Rectal smooth muscle tissue (tissue), 1 donor: ENCODE data around the gene TSPAN11.
"Not testable (repeated sequence)": the region's sequence is repeated elsewhere in the genome, so short reads cannot be mapped to it uniquely, and the experiment has no call there.

Experiments
- H3K27ac ChIP-seq: one replicate; pipeline ENCODE4 v1.7.0; 2013; ENCODE audit warnings: low read depth, low read length, inconsistent platforms
- H3K27me3 ChIP-seq: one replicate; pipeline ENCODE4 v1.7.0; 2013; ENCODE audit warnings: low read length; ENCODE audit not compliant: control insufficient read depth, insufficient read depth
- H3K36me3 ChIP-seq: one replicate; pipeline ENCODE4 v1.7.0; 2013; ENCODE audit warnings: low read length; ENCODE audit not compliant: control insufficient read depth, insufficient read depth
- H3K4me1 ChIP-seq: one replicate; pipeline ENCODE4 v1.7.0; 2013; ENCODE audit warnings: low read length; ENCODE audit not compliant: control insufficient read depth, insufficient read depth
- H3K4me3 ChIP-seq: one replicate; pipeline ENCODE4 v1.7.0; 2013; ENCODE audit warnings: low read length
- H3K9ac ChIP-seq: one replicate; pipeline ENCODE4 v1.7.0; 2013; ENCODE audit warnings: low read length

The TSPAN11 gene

GRCh38 chr12:31011336-31011735 is 84.8 kb downstream of the TSPAN11 start:
- H3K27me3 ChIP-seq: no peaks in the 10 kb centered on the region
- no peaks in the 10 kb centered on the region for H3K4me1 ChIP-seq
- H3K9ac ChIP-seq: no peak overlapping the region
- no peak overlapping the region for H3K27ac ChIP-seq
- no peaks in the 10 kb centered on the region for H3K36me3 ChIP-seq
- H3K4me3 ChIP-seq: no peak overlapping the region

- Histone ChIP-seq H3K4me3 (no peak overlapping the region), H3K27me3 (no peaks in the 10 kb centered on the region), H3K9ac (no peak overlapping the region), H3K36me3 (no peaks in the 10 kb centered on the region), H3K4me1 (no peaks in the 10 kb centered on the region), H3K27ac (no peak overlapping the region)
These were observed 85.4 kb downstream of the TSPAN11 start for GRCh38 chr12:31011746-31012566.

- not testable (repeated sequence) for H3K4me1 ChIP-seq, H3K36me3 ChIP-seq, H3K9ac ChIP-seq, H3K27ac ChIP-seq, H3K4me3 ChIP-seq, H3K27me3 ChIP-seq
These were observed 86.0 kb downstream of the TSPAN11 start for GRCh38 chr12:31012567-31012891.

- Histone ChIP-seq H3K36me3 (no peaks in the 10 kb centered on the region), H3K4me1 (no peaks in the 10 kb centered on the region), H3K27me3 (no peaks in the 10 kb centered on the region), H3K27ac (no peak overlapping the region), H3K4me3 (no peak overlapping the region), H3K9ac (no peak overlapping the region)
These were observed 88.7 kb downstream of the TSPAN11 start for GRCh38 chr12:31015215-31015614.

GRCh38 chr12:31016057-31016456 is 89.5 kb downstream of the TSPAN11 start:
- Histone ChIP-seq H3K27ac (no peak overlapping the region), H3K4me1 (no peaks in the 10 kb centered on the region), H3K4me3 (no peak overlapping the region), H3K36me3 (no peaks in the 10 kb centered on the region), H3K9ac (no peak overlapping the region), H3K27me3 (no peaks in the 10 kb centered on the region)

GRCh38 chr12:31017535-31017934 is 91.0 kb downstream of the TSPAN11 start:
- no peak overlapping the region for H3K4me3 ChIP-seq

GRCh38 chr12:31018106-31018789 is 91.7 kb downstream of the TSPAN11 start:
- H3K27ac ChIP-seq: no peak overlapping the region
- H3K4me1 ChIP-seq: no peaks in the 10 kb centered on the region
- H3K9ac ChIP-seq: no peak overlapping the region
- H3K27me3 ChIP-seq: no peaks in the 10 kb centered on the region
- no peak overlapping the region for H3K4me3 ChIP-seq
- no peaks in the 10 kb centered on the region for H3K36me3 ChIP-seq

More at GRCh38 chr12:31017535-31017934, 91.0 kb downstream of the TSPAN11 start:
- H3K27ac ChIP-seq: no peak overlapping the region
- H3K4me1 ChIP-seq: no peaks in the 10 kb centered on the region
- no peaks in the 10 kb centered on the region for H3K36me3 ChIP-seq
- H3K27me3 ChIP-seq: no peaks in the 10 kb centered on the region
- no peak overlapping the region for H3K9ac ChIP-seq

- Histone ChIP-seq H3K27ac (no peak overlapping the region), H3K4me3 (no peak overlapping the region), H3K9ac (no peak overlapping the region), H3K27me3 (no peaks in the 10 kb centered on the region), H3K36me3 (no peaks in the 10 kb centered on the region), H3K4me1 (no peaks in the 10 kb centered on the region)
These were observed 92.4 kb downstream of the TSPAN11 start for GRCh38 chr12:31018790-31019505.

GRCh38 chr12:31019561-31019960 is 93.0 kb downstream of the TSPAN11 start:
- no peak overlapping the region for H3K4me3 ChIP-seq
- no peaks in the 10 kb centered on the region for H3K36me3 ChIP-seq
- no peak overlapping the region for H3K9ac ChIP-seq
- H3K27me3 ChIP-seq: no peaks in the 10 kb centered on the region
- H3K27ac ChIP-seq: no peak overlapping the region
- no peaks in the 10 kb centered on the region for H3K4me1 ChIP-seq

- no peaks in the 10 kb centered on the region for H3K27me3 ChIP-seq
- H3K9ac ChIP-seq: no peak overlapping the region
- no peak overlapping the region for H3K4me3 ChIP-seq
- H3K27ac ChIP-seq: no peak overlapping the region
- no peaks in the 10 kb centered on the region for H3K4me1 ChIP-seq
- no peaks in the 10 kb centered on the region for H3K36me3 ChIP-seq
These were observed 93.4 kb downstream of the TSPAN11 start for GRCh38 chr12:31019976-31020375.

GRCh38 chr12:31020385-31021166 is 94.0 kb downstream of the TSPAN11 start:
- Histone ChIP-seq H3K36me3 (no peaks in the 10 kb centered on the region), H3K27me3 (no peaks in the 10 kb centered on the region), H3K4me1 (no peaks in the 10 kb centered on the region), H3K27ac (no peak overlapping the region), H3K9ac (no peak overlapping the region), H3K4me3 (no peak overlapping the region)

- no peak overlapping the region for H3K27ac ChIP-seq
- no peak overlapping the region for H3K4me3 ChIP-seq
- no peaks in the 10 kb centered on the region for H3K4me1 ChIP-seq
- H3K9ac ChIP-seq: no peak overlapping the region
- H3K36me3 ChIP-seq: no peaks in the 10 kb centered on the region
- H3K27me3 ChIP-seq: no peaks in the 10 kb centered on the region
These were observed 94.6 kb downstream of the TSPAN11 start for GRCh38 chr12:31021181-31021580.
